ENCODE results near the gene ARHGAP18. TPM values are rescaled to one million over a fixed set of nuclear protein-coding genes. Genes with fewer than 3 reads are reported as not detected.

Gene ARHGAP18
- total RNA-seq, 1 experiment from 2014 or later, result 1.6 TPM

DNA sequence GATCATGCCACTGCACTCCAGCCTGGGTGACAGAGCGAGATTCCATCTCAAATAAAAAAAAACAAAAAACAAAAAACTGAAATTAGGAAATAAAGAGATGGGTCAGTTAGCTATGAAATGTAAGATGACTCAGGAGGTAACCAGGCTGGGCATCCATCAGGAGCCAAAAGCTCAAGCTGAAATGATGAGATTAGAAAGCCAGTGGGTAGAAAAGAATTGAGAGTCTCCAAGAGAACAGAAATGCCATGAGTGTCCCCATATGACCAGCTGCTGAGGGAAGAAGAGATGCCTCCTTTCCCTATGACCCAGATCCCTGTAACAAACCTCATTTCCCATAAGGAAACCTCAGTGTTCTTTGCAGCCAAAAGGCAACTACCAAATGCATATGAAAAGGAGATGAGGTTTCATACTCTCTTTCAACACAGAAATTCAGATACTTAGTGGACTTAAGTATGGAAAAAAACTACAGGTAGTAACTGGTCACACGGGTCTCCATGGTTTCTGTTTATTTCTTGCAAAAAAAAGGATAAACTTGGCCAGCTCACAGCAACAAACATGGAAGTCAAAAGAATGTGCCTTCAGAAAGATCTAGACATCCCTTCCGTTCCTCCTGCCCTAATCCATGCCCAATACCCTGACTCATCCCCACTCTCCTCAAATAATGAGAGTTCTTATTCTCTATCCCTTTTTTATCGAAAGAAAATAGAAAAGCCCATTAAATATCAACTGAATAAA, 8.1 kb downstream of the ARHGAP18 start:
- H3K9ac ChIP-seq (ENCODE audit: low read length), result no peak overlapping the region
- H3K4me1 ChIP-seq (ENCODE audit: low read length), result no peaks in the 10 kb centered on the region
- DNase-seq, result no peak
- no peak overlapping the region for H3K4me3 ChIP-seq (ENCODE audit: low read length)
- no peaks in the 10 kb centered on the region for H3K36me3 ChIP-seq (ENCODE audit: insufficient read depth, low read length)
- H3K9me3 ChIP-seq (ENCODE audit: low read length), result no peaks in the 10 kb centered on the region
- no peaks in the 10 kb centered on the region for H3K27me3 ChIP-seq (ENCODE audit: low read length)
- H3K27ac ChIP-seq (ENCODE audit: low read length), result no peak overlapping the region
- no peaks in the 10 kb centered on the region for H4K20me1 ChIP-seq (ENCODE audit: insufficient read depth, low read depth, low read length)
- no peak overlapping the region for H3K4me2 ChIP-seq (ENCODE audit: low read depth, low read length, poor library complexity, severe bottlenecking)
- H2AFZ ChIP-seq (ENCODE audit: low read length), result no peak overlapping the region
- no peaks in the 10 kb centered on the region for H3K9me2 ChIP-seq (replicated peaks; ENCODE audit: insufficient read depth, low read length)
- H3K79me2 ChIP-seq (ENCODE audit: low read length), result no peaks in the 10 kb centered on the region

DNA sequence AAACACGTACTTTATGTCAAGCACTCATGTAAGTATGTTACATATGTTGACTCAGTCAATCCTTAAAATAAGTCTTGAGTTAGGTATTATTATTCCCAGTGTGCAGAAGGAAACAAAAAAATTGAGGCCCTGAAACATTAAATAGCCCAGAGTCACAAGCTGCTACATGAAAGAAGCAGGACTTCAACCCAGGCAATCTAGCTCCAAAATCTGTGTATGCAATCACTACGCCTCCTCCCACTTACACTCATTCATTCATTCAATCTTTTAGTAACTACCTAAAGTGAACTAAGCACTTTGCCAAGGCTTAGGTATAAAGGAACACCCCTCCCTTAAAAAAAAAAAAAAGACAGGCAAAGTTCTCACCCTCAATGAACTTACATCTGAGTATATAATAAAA, 9.3 kb downstream of the ARHGAP18 start:
- Histone ChIP-seq H3K9me3 (ENCODE audit: low read length) (no peaks in the 10 kb centered on the region), H3K9me2 (replicated peaks; ENCODE audit: insufficient read depth, low read length) (no peaks in the 10 kb centered on the region), H3K4me2 (ENCODE audit: low read depth, low read length, poor library complexity, severe bottlenecking) (no peak overlapping the region), H3K27ac (ENCODE audit: low read length) (no peak overlapping the region), H3K27me3 (ENCODE audit: low read length) (no peaks in the 10 kb centered on the region), H4K20me1 (ENCODE audit: insufficient read depth, low read depth, low read length) (no peaks in the 10 kb centered on the region), H3K79me2 (ENCODE audit: low read length) (no peaks in the 10 kb centered on the region), H2AFZ (ENCODE audit: low read length) (no peak overlapping the region), H3K36me3 (ENCODE audit: insufficient read depth, low read length) (no peaks in the 10 kb centered on the region), H3K4me3 (ENCODE audit: low read length) (no peak overlapping the region), H3K4me1 (ENCODE audit: low read length) (no peaks in the 10 kb centered on the region), H3K9ac (ENCODE audit: low read length) (no peak overlapping the region)
- no peak for DNase-seq

DNA sequence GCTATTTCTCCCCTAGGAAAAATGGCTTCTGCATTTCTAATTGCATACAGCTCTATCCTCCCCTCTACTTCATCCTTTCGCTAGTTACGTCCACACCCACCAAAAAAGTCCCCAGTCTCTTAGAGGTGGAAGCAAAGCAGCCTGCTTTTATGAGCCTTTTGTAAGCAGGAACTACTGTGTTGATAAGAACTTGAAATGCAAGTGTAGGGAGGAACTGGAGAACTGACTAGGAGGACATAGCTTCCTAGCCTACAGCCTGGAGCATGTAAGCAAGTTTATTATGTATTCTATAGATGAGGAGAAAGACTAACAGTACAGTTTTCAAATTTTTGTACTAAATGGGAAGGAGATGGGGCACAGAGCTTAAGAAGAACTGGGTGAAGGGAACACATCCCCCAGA, 10.3 kb downstream of the ARHGAP18 start:
- no peaks in the 10 kb centered on the region for H3K79me2 ChIP-seq (ENCODE audit: low read length)
- no peaks in the 10 kb centered on the region for H3K36me3 ChIP-seq (ENCODE audit: insufficient read depth, low read length)

DNA sequence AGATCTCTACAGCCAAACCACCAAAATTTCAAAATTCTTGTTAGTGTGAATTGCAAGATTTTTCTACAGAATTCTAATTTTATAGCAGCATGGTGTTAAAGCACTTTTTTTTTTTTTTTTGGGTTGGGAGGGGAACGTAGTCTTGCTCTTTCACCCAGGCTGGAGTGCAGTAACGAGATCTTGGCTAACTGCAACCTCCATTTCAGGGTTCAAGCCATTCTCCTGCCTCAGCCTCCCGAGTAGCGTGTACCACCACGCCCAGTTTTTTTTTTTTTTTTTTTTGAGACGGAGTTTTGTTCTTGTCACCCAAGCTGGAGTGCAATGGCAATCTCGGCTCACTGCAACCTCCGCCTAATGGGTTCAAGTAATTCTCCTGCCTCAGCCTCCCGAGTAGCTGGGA, 11.5 kb downstream of the ARHGAP18 start:
- H3K9me3 ChIP-seq (ENCODE audit: low read length), result no peaks in the 10 kb centered on the region
- no peak overlapping the region for H3K27ac ChIP-seq (ENCODE audit: low read length)
- H3K9ac ChIP-seq (ENCODE audit: low read length), result no peak overlapping the region
- H3K4me2 ChIP-seq (ENCODE audit: low read depth, low read length, poor library complexity, severe bottlenecking), result no peak overlapping the region
- DNase-seq, result no peak
- H3K4me1 ChIP-seq (ENCODE audit: low read length), result no peaks in the 10 kb centered on the region
- no peaks in the 10 kb centered on the region for H3K79me2 ChIP-seq (ENCODE audit: low read length)
- no peaks in the 10 kb centered on the region for H4K20me1 ChIP-seq (ENCODE audit: insufficient read depth, low read depth, low read length)
- no peak overlapping the region for H2AFZ ChIP-seq (ENCODE audit: low read length)
- no peaks in the 10 kb centered on the region for H3K27me3 ChIP-seq (ENCODE audit: low read length)
- H3K36me3 ChIP-seq (ENCODE audit: insufficient read depth, low read length), result no peaks in the 10 kb centered on the region
- no peaks in the 10 kb centered on the region for H3K9me2 ChIP-seq (replicated peaks; ENCODE audit: insufficient read depth, low read length)
- H3K4me3 ChIP-seq (ENCODE audit: low read length), result no peak overlapping the region

More for the DNA sequence above, 10.3 kb downstream of the ARHGAP18 start:
- no peaks in the 10 kb centered on the region for H3K9me2 ChIP-seq (replicated peaks; ENCODE audit: insufficient read depth, low read length)
- H3K9me3 ChIP-seq (ENCODE audit: low read length), result no peaks in the 10 kb centered on the region
- no peak overlapping the region for H2AFZ ChIP-seq (ENCODE audit: low read length)
- H4K20me1 ChIP-seq (ENCODE audit: insufficient read depth, low read depth, low read length), result no peaks in the 10 kb centered on the region
- no peak for DNase-seq
- no peak overlapping the region for H3K9ac ChIP-seq (ENCODE audit: low read length)
- no peaks in the 10 kb centered on the region for H3K27me3 ChIP-seq (ENCODE audit: low read length)
- no peak overlapping the region for H3K4me2 ChIP-seq (ENCODE audit: low read depth, low read length, poor library complexity, severe bottlenecking)
- no peak overlapping the region for H3K27ac ChIP-seq (ENCODE audit: low read length)
- no peak overlapping the region for H3K4me3 ChIP-seq (ENCODE audit: low read length)
- H3K4me1 ChIP-seq (ENCODE audit: low read length), result no peaks in the 10 kb centered on the region

DNA sequence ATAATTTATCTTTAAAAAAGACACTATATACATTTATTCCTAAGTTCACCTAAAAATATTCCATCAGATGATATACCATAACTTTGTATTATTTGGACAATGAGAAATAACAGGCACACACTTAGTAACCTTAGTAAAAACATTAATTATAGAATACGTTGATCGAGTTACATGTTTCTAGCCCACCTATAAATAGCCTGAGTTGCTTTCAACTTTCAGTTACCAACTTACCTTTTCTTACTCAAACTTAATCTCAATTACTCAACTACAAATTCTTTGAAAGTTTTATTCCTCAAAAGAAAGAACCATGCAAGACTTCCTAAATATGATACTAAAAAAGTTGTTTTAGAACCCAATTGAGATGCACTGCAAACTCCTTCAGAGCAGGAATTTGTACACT, 12.2 kb downstream of the ARHGAP18 start:
- H3K4me3 ChIP-seq (ENCODE audit: low read length), result no peak overlapping the region
- H3K27ac ChIP-seq (ENCODE audit: low read length), result no peak overlapping the region
- H3K4me2 ChIP-seq (ENCODE audit: low read depth, low read length, poor library complexity, severe bottlenecking), result no peak overlapping the region
- no peaks in the 10 kb centered on the region for H3K9me2 ChIP-seq (replicated peaks; ENCODE audit: insufficient read depth, low read length)
- H3K27me3 ChIP-seq (ENCODE audit: low read length), result no peaks in the 10 kb centered on the region
- no peaks in the 10 kb centered on the region for H3K36me3 ChIP-seq (ENCODE audit: insufficient read depth, low read length)
- no peaks in the 10 kb centered on the region for H4K20me1 ChIP-seq (ENCODE audit: insufficient read depth, low read depth, low read length)
- H3K79me2 ChIP-seq (ENCODE audit: low read length), result no peaks in the 10 kb centered on the region
- no peak overlapping the region for H2AFZ ChIP-seq (ENCODE audit: low read length)
- no peaks in the 10 kb centered on the region for H3K4me1 ChIP-seq (ENCODE audit: low read length)
- DNase-seq, result no peak
- H3K9ac ChIP-seq (ENCODE audit: low read length), result no peak overlapping the region
- H3K9me3 ChIP-seq (ENCODE audit: low read length), result no peaks in the 10 kb centered on the region

DNA sequence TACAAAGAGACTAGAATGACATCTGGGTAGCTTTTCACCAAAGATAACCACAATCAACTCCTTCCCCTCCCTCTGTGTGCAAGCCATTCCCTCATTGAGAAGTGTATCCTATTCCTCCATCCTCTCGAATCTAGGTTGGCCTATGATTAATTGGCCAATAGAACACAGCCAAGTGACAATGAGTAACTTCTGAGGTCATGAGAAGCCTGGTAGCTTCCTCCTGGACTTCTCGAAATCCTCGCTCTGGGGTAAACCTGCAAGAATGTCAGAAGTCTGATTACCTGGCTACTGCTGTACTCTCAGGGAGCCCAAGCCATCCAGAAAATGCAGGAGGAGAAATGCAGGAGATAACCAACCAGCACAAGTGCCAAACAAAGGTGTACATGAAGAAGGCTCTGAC, 13.1 kb downstream of the ARHGAP18 start:
- H3K9ac ChIP-seq (ENCODE audit: low read length), result no peak overlapping the region
- H3K4me3 ChIP-seq (ENCODE audit: low read length), result no peak overlapping the region
- H4K20me1 ChIP-seq (ENCODE audit: insufficient read depth, low read depth, low read length), result no peaks in the 10 kb centered on the region
- DNase-seq, result no peak
- no peak overlapping the region for H3K27ac ChIP-seq (ENCODE audit: low read length)
- no peaks in the 10 kb centered on the region for H3K9me2 ChIP-seq (replicated peaks; ENCODE audit: insufficient read depth, low read length)
- no peak overlapping the region for H3K4me2 ChIP-seq (ENCODE audit: low read depth, low read length, poor library complexity, severe bottlenecking)
- no peaks in the 10 kb centered on the region for H3K4me1 ChIP-seq (ENCODE audit: low read length)
- H3K36me3 ChIP-seq (ENCODE audit: insufficient read depth, low read length), result no peaks in the 10 kb centered on the region
- no peaks in the 10 kb centered on the region for H3K9me3 ChIP-seq (ENCODE audit: low read length)
- H3K79me2 ChIP-seq (ENCODE audit: low read length), result no peaks in the 10 kb centered on the region
- H2AFZ ChIP-seq (ENCODE audit: low read length), result no peak overlapping the region
- no peaks in the 10 kb centered on the region for H3K27me3 ChIP-seq (ENCODE audit: low read length)

DNA sequence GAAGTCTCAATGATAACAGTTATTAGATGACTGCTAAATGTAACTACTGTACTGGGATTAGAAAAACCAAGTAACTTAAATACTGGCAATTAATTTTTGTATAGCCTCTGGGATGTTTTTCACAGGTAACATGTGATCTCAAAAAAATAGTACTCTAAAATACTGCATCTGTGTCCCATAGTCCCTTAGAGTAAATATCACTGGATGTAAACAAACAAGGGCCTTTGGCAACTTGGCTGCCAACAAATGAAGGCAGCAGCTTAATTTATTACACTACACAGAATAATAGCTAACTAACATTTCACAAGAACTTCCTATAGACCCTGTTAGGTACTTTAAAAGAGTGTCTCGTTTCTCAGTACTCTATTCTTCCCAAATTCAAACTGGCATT, 14.0 kb downstream of the ARHGAP18 start:
- H2AFZ ChIP-seq (ENCODE audit: low read length), result no peak overlapping the region
- H3K27ac ChIP-seq (ENCODE audit: low read length), result no peak overlapping the region
- no peak overlapping the region for H3K9ac ChIP-seq (ENCODE audit: low read length)
- no peak overlapping the region for H3K4me3 ChIP-seq (ENCODE audit: low read length)
- no peaks in the 10 kb centered on the region for H3K36me3 ChIP-seq (ENCODE audit: insufficient read depth, low read length)
- no peak for DNase-seq
- H3K9me2 ChIP-seq (replicated peaks; ENCODE audit: insufficient read depth, low read length), result no peaks in the 10 kb centered on the region
- H3K4me2 ChIP-seq (ENCODE audit: low read depth, low read length, poor library complexity, severe bottlenecking), result no peak overlapping the region
- H3K9me3 ChIP-seq (ENCODE audit: low read length), result no peaks in the 10 kb centered on the region
- H3K79me2 ChIP-seq (ENCODE audit: low read length), result no peaks in the 10 kb centered on the region
- no peaks in the 10 kb centered on the region for H4K20me1 ChIP-seq (ENCODE audit: insufficient read depth, low read depth, low read length)
- no peaks in the 10 kb centered on the region for H3K4me1 ChIP-seq (ENCODE audit: low read length)
- H3K27me3 ChIP-seq (ENCODE audit: low read length), result no peaks in the 10 kb centered on the region

DNA sequence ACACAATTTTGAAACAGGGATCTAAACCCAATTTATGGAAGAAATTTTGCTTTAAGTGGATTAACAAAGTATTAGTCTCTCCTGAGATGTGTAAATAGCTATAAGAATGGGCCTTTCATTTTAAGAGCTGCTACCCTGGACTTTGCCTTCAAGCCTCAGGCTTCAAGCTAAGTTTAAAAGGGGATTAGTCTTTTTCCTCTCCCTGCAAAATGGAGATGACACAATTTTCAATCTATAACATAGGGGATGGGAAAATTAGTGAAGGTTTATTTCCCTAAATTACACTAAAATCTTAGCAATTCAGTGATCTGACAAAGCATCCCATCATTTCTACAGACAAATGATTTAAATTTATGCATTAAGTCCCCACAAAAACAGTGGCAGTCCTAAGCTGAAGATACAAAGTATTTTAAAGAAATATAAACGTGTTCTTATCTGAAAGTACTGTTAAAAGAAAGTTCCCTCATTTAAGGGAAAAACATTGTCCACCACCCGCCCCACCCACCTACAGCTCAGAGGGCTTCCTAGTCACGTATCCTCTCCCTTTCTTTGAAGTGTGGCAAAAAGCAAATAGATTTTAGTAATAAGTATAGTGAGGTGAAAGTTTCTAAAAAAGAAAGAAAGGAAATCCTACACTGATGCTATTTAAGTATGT, 14.5 kb downstream of the ARHGAP18 start:
- Histone ChIP-seq H3K27ac (ENCODE audit: low read length) (no peak overlapping the region), H4K20me1 (ENCODE audit: insufficient read depth, low read depth, low read length) (no peaks in the 10 kb centered on the region), H3K4me3 (ENCODE audit: low read length) (no peak overlapping the region), H2AFZ (ENCODE audit: low read length) (no peak overlapping the region), H3K4me2 (ENCODE audit: low read depth, low read length, poor library complexity, severe bottlenecking) (no peak overlapping the region), H3K9me3 (ENCODE audit: low read length) (no peaks in the 10 kb centered on the region), H3K4me1 (ENCODE audit: low read length) (no peaks in the 10 kb centered on the region), H3K27me3 (ENCODE audit: low read length) (no peaks in the 10 kb centered on the region), H3K36me3 (ENCODE audit: insufficient read depth, low read length) (no peaks in the 10 kb centered on the region), H3K79me2 (ENCODE audit: low read length) (no peaks in the 10 kb centered on the region), H3K9ac (ENCODE audit: low read length) (no peak overlapping the region), H3K9me2 (replicated peaks; ENCODE audit: insufficient read depth, low read length) (no peaks in the 10 kb centered on the region)
- DNase-seq, result no peak
